Right forelimb (tissue), 1 donor: Measurements from ENCODE around the gene SEC24D.
A peak's percentile ranks its signal among the peaks of the same experiment; 100 is the strongest.

ENCODE experiments used
- DNase-seq: peaks from one replicate; pipeline ENCODE4 v3.0.0-alpha.2; 2018

SEC24D gene

GRCh38 chr4:118711052-118711451 is 124.9 kb downstream of the SEC24D start:
- DNase-seq, result no peak

GRCh38 chr4:118703118-118703517 is 132.8 kb downstream of the SEC24D start:
- DNase-seq, result no peak

- DNase-seq, result peak; percentile 96
Observed at GRCh38 chr4:118684873-118685811, 150.8 kb downstream of the SEC24D start, which contains the start of gene METTL14. METTL14 (plus strand) TSS chr4:118685392; CDS start chr4:118685535, 143 bp downstream.

DNA sequence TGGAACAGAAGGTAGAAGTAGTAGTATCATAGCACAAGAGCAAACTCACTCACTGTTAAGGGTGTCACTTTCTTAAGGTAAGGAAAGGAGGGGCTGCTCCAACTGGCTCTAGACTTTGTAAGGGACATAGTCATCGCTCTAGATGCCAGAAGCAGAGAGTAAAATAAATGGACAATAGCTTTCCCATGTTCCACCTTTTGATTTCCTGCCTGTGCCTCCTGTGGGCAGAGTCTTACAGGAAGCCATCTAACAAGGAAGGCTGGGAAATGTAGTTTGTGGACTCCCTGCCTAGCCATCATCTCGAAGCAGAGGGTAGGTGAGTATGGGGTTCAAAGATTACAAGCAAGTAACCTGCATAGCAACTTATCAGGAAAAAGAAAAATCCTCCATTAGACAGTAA is 152.4 kb downstream of the SEC24D start:
- DNase-seq, result no peak

DNA sequence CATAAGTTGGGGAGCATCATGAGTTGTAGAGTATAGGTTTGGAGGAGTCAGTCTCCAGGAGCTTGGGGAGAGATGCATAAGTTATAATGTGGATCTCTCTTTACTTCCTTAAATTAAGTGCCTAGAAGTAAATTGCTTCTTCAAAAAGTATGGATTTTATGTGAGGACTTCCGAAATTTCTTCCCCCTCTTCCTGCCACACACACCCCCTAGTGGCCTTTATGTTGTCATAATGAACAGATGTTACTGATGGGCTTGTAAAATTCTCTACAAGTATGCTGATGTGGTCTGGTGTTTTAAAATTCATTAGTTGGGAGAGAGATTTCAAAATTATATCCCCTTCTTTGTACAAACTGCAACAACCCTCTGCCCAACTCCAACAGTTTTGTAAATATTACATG is 153.0 kb downstream of the SEC24D start:
- no peak for DNase-seq

DNA sequence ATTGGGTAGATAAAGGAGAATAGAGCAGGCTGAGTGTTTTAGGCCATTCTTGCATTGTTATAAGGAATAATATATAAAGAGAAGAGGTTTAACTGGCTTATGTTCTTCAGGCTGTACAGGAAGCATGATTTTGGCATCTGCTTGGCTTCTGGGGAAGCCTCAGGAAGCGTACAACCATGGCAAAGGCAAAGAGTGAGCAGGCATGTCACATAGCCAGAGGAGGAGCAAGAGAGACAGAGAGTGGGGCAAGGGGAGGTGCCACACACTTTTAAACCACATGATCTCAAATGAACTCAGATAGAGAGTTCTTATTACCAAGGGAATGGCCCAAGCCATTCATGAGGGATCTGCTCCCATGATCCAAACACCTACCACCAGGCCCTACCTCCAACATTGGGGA is 155.1 kb downstream of the SEC24D start:
- no peak for DNase-seq

DNA sequence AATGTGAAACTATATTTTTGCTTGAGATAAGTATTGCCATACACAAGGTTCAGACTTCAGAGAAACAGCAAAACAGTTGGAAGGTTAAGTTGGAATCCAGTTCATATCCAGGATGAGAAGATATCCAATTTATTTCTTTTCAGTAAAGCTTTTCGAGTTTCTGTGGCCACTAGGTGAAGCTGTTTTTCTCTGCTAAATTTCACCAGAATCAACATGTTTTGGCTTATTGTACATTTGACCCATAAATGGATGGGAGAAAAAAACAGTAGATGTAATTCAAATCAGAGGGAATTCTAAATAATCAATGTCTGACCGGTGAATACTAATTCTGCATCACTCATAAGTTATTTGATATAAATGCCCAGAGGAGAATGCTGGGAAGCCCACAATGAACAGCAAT is 159.8 kb downstream of the SEC24D start:
- DNase-seq, result no peak
